GM19240 (cell line): ENCODE measurements around the gene SLX9.
"Not testable (repeated sequence)": the region's sequence is repeated elsewhere in the genome, so short reads cannot be mapped to it uniquely, and the experiment has no call there.

Experiments used
- DNase-seq: peaks from one replicate; pipeline ENCODE4 v3.0.0; 2011; ENCODE audit warnings: low spot score; ENCODE audit not compliant: insufficient read length

SLX9 gene

DNA sequence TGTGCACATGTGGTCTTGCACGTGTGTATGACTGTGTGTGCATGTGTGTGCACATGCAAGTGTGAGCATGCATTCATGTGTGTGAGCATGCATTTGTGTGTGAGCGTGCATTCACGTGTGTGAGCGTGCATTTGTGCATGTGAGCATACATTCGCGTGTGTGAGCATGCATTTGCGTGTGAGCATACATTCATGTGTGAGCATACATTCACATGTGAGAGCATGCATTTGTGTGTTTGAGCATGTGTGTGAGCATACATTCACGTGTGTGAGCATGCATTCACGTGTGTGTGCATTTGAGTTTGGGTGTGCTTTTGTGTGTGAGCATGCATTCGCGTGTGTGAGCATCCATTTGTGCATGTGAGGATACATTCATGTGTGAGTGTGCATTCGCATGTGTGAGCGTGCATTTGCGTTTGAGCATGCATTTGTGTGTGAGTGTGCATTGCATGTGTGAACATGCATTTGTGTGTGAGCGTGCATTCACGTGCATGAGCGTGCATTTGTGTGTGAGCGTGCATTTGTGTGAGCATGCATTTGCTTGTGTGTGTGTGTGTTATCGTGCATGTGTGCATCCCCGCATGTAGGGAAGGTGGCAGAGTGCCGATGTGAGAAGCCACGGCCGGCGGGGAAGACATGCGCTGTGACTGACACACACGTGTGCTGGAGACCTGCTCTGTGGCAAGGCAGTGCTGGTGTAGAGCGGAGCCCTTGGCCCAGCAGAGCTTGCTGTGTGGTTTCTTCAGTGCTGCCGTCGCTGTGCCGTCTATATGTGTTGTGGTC, 37.4 kb upstream of the SLX9 start:
- DNase-seq = no peak

DNA sequence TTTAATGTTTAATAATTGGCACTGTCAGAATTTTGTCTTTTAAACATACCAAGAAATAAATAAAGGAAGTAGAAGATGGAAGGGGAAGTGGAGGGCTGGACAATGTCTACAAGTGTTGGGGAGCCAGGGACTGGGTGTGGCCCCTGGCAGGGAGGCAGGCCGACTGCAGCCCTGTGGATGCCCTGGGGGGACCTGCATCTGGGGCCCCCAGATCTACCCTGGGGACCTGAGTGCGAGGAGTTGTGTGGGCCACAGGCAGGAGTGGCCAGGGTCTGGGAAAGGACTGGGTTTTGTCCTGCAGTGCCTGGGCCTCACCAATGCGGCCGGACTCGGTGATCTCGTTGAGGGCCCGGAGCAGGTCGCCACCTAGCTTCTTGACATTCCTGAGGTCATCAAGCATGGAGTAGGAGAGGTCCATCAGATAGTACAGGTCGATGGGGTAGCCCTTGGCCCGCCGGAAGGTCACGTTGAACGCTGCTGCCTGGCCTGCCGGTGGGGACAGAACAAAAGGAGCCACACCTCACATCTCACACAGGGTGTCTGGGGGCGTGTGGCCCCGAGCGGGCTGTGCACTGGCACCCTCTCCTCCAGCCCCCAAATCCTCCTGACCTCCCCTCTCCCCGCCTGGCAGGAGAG, 36.7 kb upstream of the SLX9 start:
- no peak for DNase-seq

DNA sequence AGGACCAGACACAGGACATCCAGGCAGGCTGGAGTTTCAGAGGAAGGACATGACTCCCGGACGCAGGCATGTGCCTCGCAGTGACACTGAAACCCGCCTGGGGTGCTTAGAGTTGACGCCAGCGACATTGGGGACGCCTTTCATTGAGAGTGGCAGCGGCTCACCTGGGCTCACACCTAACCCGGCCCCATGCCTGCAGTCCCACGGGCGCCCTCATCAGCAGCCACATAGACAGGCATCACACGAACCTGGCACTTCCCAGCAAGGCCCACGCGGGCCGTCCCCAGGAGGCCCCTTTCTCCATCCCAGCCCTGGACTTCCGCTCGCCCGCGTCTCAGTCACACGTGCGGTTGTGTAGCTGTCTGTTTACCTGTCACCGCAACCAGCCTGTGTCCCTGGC, 36.1 kb upstream of the SLX9 start:
- DNase-seq = no peak

DNA sequence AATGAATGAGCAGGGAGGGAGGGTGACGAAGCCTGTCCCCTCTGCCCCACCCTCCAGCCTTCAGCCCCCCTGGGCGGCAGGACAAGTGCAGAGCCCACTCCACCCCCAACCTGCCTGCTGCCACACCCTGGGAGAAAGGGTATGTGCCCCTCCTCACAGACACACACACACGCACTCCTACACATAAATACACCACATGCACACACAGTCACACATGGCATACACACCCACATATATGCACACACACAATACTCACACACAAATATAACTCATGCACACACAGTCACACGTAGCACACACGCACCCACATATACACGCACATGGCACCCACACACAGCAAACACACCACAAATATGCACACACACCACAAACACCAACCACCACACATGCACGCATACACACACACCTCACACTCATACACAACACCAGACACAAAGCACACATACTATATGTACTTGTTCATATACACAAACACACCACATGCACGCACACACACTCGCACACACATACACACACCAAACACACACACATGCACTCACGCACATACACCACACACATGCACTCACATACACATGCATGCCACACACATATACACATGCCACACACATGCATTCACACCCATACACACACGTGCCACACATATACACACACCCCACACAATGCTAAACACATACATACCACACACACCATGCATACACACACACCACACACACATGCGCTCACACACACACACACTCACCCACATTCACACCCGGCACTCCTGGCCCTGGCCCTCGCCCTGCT, 35.5 kb upstream of the SLX9 start:
- no peak for DNase-seq

DNA sequence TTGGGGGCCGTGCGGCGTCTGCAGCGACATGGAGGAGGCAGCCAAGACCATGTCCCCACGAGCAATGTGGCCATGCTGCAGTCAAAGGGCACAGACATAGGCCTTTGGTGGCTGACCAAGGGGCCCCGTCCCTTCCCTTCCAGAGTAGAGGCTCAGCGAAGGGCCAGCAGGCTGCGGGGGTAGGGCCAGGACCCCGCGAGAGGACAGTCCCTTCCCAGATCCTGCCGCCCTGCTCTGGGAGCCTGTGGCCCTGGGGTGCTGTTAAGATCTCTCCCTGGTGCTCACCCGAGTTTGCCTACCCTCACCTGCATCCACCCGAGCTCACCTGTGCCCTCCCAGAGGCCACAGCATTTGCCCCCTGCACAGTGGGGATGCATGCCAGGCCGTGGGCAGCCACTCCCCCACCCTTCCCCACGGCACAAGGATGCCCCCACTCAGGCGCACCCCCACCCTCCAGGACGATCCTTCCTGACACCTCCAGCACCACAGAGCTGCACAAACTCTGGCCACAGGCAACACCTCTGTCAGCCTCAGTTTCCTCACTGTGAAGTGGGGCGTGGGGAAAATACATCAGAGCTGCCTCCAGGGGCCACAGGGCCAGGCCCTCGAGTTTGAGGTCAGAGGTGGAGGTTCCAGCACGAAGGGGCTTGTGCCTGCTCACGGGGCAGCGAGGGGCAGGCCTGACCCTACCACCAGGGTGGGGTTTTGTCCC, 34.7 kb upstream of the SLX9 start:
- no peak for DNase-seq

DNA sequence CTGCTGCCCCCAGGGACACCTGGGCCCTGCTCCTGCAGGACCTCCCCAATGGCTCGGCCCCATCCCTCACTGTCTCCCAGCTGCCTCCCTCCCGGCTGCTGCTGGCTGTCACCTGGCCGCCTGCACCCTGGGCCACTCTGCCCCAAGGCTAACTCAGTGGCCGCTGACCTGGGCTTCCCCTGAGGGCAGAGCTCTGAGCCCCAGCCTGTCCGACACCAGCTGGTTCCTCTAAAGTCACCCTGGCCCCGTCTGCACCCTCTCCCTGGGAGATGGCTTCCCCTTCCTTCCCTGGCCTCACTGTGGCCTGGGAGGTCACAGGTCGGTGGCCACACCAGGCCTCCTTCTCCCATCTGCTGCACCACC, 34.1 kb upstream of the SLX9 start:
- no peak for DNase-seq

DNA sequence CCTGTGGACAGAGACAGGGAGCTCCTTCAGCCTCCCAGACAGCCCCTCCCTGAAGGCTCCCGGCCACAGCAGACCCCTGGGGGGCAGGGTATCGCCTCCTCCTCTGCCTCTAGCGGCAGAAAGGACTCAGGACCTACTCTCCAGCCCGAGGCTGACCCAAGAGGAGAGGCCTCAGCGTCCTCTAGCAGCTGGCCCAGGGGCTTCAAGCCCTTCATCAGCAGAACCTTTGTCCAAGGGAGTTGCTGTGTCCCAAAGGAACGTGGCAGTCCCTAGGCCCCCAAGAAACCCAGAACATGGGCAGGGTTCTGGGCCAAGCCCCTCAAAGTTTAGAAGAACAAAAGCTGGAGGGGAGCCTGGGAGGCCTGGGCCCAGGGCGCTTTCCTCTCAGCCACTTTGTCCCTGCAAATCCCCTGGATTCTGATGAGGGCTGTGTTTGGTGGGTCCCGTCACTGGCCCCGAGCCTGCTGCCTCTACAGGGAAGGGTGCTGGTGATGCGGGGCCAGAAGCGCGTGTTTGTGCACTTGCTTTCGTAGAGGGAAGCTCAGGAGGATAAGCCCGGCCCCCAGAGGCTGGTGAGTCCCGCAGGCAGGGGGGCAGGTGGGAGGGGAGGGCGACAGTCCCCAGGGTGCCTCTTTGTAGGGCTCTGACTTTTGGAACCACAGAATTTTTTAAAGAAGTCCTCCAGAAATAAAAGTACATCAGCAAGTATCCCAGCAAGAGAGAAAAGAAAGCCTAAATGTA, 32.4 kb upstream of the SLX9 start:
- DNase-seq = no peak

DNA sequence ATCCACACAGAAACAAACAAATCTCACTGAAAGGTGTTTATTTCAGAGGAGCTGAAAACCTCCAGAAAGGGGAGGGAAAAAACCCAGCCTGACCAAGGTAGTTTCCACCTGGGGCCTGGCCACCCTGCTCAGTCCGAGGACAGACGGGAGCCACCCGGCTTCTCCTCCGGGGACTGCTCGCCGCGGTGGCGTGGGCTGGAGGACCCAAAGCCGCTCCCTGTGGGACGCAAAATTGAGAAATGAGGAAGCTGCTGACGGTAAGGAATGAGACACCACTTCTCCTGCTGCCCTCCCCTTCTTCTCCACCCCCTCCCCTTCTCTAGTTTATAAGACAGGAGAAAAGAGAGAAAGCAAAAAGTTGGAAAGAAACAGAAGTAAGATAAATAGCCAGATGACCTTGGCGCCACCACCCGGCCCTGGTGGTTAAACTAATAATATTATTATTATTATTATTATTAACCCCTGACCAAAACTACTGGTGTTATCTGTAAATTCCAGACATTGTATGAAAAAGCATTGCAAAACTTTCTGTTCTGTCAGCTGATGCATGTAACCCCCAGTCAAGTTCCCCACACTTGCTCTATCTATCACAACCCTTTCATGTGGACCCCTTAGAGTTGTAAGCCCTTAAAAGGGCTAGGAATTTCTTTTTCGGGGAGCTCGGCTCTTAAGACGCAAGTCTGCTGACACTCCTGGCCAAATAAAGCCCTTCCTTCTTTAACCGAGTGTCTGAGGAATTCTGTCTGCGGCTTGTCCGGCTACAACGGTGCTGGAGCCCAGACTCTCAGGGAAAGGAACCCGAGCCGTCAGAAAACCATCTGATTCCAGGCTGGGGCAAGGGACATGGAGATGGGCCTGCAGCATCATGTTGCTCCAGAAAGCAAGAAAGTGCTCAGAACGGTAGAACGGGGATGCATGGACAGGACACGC, 31.6 kb upstream of the SLX9 start:
- DNase-seq = no peak

DNA sequence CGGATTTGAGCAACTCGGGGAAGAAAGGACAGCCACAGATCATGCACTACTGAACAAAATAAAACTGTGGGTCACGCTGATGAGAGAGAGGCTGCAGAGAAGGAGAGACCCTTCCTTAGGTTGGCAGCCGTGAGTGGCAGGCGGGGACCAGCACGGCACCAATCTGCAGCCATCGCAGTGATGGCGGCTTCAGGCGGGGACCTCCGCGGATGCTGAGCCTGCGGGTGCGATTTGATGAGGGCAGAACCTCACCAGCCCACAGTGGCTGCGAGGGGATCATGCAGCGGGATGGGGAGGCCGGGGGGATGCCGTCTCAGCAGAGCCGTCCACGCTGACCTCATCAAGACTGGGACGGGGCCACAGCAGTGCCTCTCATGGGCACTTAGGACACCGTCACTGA, 30.9 kb upstream of the SLX9 start:
- no peak for DNase-seq

DNA sequence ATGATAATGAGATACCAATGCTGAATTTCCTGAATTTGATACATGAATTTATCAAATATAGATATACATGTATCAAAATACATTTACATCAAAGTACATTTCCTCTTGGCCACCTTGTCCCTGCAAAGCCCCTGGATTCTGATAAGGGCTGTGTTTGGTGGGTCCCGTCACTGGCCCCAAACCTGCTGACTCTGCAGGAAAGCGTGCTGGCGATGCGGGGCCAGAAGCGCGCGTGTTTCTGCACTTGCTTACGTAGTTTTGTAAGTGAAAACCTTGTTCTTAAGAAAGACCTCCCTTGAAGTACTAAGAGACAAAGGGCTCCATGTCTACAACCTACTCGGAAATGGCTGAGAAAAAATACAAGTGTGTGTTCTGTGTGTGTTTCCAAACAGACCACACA, 30.1 kb upstream of the SLX9 start:
- no peak for DNase-seq

DNA sequence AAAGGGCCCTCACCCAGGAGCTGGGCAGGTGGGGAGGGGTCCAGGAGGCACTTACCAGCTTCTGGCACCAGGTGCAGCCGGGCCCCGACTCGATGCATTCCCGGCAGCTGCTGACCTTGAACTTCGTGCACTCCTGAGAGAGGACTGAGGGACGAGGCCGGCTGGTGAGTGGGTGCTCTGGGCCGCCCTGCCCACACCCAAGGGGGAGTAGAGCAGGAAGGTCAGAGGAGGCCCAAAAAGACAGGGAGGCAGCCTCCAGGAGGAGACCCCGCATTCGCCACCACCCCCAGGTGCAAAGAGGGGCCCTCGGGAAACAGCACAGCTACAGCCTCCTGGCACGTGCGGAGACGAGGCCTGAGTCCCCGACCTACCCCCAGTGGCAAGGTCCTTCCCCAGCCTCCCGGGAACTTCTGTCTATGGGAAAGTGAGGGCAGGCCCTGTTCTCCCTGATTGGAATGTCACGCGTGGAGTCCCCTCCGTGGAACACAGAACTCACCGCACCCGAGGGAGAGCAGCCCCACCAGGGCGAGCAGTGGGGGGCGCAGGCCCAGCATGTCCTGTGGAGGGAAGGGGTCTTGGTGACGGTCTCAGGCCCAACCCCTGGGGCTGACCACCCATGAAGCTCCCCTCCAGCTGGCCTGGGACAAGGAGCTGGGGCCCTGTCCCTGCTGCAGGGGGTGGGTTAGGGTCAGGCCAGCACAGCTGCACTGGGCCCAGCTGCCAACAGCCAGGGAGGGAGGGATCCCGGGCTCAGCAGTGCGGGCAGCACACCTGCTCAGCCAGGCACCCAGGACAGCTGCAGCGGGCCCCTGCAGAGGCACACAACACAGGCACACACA, 29.4 kb upstream of the SLX9 start:
- DNase-seq = no peak

DNA sequence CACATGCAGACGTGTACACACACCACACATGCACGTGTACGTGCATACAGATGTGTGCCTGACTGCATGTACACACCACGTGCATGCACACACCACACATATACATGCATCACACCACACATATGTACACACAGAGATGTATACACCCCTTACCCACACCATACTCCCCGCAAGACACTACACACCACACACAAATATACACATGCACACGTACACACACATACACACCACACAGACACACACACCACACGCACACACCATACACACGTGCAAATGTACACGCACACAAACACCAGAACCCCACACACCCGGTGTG, 28.8 kb upstream of the SLX9 start:
- DNase-seq = no peak

DNA sequence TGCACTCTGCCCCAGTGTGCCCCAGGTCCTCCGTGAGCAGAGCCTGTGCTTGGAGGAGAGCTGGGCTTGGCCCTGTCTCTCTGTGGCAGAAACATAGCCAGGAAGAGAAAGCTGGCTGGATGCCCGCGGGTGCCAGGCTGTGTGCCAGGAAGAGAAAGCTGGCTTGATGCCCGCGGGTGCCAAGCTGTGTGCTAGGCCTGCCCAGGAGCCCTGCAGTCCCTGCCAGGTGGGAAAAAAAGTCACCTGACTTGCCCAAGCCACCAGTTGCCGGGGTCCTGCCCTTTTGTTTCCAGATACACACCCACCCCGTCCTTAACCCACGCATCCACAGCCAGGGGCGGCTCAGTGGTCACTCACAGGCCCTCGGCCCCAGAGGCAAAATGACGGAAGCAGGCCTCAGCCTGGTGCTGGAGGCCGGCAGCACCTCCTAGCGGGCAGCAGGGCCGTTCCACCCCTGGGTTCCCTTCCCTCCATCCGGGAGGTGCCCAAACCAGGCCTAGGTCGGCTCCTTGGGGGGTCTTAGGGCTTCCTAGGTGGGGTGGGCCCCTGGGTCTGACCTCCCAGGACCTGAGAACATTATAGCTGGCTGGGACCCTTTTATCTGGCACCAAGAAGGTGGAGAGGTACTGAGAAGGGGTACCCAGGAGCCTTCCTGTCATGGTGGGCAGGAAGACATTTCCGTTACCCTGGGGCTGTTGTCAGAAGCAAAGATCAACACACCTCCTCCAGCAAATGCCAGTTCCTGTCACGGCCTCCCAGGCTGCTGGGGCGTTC, 28.3 kb upstream of the SLX9 start:
- DNase-seq = no peak

DNA sequence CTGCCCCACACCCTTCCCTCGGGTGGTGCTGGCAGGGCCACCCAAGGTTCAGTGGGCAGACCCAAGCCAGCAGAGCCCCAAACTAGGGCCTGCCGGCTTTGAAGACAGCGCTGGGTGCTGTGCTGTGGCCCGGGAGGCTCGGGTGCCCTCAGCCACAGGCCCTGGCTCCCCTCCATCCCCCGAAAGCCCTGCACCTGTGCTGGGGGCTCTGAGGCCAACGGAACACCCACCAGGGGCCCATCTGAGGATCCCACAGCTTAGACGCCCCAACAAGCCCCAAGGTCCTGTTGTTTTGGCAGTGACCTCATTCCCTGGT, 27.7 kb upstream of the SLX9 start:
- DNase-seq = no peak

DNA sequence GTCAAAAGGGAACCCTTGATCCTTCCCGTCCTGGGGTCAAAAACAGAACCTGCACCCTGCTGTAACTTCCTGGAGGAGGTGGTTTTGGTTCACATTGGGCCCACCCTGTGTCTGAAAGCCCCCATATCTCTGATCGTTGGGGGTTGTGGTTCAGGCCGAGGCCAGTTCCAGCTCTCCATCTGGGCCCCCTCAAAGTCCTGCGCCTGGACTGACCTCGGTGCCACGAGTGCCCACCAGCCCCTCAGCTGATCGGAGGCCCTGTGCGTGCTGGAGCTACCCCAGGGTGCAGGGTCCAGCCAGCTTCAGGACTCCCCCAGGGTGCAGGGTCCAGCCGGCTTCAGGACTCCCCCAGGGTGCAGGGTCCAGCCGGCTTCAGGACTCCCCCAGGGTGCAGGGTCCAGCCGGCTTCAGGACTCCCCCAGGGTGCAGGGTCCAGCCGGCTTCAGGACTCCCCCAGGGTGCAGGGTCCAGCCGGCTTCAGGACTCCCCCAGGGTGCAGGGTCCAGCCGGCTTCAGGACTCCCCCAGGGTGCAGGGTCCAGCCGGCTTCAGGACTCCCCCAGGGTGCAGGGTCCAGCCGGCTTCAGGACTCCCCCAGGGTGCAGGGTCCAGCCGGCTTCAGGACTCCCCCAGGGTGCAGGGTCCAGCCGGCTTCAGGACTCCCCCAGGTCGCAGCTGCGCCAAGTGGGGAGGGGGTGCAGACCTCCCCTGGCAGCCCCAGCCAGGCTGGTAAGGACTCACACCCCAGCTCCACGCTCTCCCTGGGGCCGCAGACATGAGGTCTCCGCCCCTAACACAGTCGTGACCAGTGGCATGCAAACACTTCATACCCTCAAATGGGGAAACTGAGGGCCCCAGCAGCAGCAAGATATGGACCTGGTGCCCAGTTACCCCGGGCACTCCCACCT, 27.1 kb upstream of the SLX9 start:
- not testable (repeated sequence) for DNase-seq

DNA sequence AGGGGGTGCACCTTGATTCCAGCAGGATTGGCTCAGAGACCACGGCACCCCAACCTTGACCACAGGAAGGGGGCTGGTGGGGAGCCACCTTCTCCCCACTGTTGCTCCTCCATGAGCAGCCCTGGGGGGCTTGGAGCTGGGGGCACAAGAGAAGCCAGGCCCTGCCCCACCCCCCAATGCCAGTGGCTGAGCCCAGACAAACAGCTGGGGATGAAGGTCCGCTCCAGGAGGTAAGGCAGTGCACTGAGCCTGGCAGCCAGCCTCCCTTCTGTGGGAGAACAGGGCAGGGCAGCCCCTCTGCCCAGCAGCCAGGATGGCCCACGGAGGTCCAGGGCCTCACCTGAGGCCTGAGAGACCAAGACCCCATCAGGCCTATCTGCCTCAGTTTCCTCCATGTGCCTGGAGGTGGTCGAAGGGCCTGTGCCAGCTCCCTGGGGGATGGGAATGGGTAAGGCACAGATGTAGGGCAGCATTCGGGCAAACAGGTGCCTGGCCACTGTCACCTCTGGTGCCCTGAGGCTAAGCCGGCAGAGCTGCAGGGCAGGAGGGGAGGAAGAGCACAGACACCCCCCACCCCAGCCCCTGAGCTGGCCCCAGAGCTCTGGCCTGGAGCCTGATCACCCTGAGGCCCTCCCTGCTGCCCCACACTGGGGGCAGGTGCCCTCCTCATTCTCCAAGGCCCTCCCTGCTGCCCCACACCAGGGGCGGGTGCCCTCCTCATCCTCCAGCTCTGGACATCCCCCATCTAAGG, 26.2 kb upstream of the SLX9 start:
- no peak for DNase-seq
